Stimulated activated CD8-positive, alpha-beta memory T cell treated with anti-CD3 and anti-CD28 coated beads, Interleukin-12 subunit alpha, Interleukin-12 subunit beta, amount 100 ng/mL, for 24 hours (primary cell): Measurements from ENCODE around the gene ZNF362.

Source experiments
- DNase-seq: peaks from one replicate; pipeline ENCODE4 v3.0.0-alpha.2; 2020; ENCODE audit errors: extremely low read depth

ZNF362 gene

GRCh38 chr1:33244809-33245186, 11.5 kb upstream of the ZNF362 start:
- no peak for DNase-seq

DNA sequence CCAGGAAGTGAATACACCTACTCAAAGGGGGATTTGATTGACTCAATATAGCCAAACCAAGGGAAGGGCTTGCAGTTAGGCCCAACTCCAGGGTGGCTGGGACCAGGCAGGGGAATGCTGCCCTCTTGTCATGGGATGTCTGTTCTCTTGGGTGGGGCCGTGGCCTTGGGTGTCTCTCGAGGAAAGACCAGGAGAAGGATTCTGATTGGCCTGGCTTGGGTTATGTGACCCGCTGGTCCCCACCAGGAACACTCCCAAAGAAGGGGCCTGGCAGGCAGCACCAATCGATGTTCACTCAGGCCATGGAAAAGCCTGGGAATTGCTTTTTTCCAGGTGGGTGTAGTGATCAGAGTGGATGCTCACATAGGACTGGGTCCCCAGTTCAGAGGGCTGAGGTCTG, 10.1 kb upstream of the ZNF362 start:
- no peak for DNase-seq

GRCh38 chr1:33247545-33247944, 8.7 kb upstream of the ZNF362 start:
- DNase-seq: no peak

DNA sequence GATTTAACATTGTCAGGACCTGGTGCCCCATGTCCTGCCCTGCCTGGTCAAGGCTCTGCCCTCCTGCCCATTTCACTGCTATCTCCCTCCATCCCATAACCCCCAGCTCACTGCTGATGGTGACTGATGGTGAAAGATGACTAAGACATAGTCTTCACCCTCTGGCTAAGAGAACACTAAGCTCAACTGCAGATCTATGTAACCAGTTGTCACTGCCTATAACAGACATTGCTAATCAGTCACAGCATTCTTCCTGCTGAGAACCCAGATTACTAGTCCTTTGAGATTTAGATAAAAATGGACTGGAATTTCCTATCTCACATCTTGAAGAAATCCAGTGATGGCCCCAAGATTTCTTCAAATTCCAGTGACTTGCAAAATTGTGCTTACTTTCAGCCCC, 8.0 kb upstream of the ZNF362 start:
- no peak for DNase-seq

DNA sequence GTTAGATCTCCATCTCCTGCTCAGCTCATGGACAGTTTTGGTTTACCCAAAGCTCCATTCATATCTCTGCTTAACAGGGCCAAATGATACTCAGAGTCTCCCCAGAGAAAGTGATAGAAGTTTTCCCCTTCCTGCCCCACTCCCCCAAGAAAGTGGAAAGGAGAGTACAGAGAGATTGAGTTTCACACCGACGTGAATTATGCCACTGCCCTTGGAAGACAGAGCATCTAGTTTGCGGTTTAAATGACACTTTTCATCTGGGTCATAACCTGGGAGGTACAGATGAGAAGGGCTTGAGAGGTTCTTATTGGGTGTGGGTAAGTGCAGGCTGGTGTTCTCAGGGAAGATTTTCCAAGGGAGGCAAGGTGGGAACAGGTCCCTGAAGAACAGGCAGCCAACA, 6.9 kb upstream of the ZNF362 start:
- DNase-seq: no peak

GRCh38 chr1:33250217-33250616, 6.1 kb upstream of the ZNF362 start:
- no peak for DNase-seq

DNA sequence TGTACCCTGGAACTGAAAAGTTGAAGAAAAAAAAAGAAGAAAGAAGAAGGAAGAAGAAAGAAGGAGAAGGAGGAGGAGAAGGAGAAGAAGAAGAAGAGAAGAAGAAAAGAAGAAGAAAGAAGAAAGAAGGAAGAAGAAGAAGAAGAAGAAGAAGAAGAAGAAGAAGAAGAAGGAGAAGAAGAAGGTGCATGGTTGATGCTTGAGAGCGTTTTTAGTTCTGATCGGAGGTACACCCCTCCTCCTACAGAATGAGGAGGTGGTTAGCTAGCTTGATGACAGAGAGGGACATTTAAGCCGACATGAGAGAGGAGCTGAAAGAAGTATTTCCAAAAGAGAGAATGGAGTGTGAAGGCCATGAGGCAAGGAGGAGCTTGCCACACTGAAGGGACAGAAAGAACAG, 5.6 kb upstream of the ZNF362 start:
- no peak for DNase-seq

GRCh38 chr1:33254491-33254890, 1.8 kb upstream of the ZNF362 start:
- no peak for DNase-seq

GRCh38 chr1:33255347-33256220, 708 bp upstream of the ZNF362 start:
- no peak for DNase-seq

- DNase-seq: no peak
These were observed 146 bp upstream of the ZNF362 start for GRCh38 chr1:33256221-33256470.

GRCh38 chr1:33257207-33257771, 997 bp downstream of the ZNF362 start:
- no peak for DNase-seq

DNA sequence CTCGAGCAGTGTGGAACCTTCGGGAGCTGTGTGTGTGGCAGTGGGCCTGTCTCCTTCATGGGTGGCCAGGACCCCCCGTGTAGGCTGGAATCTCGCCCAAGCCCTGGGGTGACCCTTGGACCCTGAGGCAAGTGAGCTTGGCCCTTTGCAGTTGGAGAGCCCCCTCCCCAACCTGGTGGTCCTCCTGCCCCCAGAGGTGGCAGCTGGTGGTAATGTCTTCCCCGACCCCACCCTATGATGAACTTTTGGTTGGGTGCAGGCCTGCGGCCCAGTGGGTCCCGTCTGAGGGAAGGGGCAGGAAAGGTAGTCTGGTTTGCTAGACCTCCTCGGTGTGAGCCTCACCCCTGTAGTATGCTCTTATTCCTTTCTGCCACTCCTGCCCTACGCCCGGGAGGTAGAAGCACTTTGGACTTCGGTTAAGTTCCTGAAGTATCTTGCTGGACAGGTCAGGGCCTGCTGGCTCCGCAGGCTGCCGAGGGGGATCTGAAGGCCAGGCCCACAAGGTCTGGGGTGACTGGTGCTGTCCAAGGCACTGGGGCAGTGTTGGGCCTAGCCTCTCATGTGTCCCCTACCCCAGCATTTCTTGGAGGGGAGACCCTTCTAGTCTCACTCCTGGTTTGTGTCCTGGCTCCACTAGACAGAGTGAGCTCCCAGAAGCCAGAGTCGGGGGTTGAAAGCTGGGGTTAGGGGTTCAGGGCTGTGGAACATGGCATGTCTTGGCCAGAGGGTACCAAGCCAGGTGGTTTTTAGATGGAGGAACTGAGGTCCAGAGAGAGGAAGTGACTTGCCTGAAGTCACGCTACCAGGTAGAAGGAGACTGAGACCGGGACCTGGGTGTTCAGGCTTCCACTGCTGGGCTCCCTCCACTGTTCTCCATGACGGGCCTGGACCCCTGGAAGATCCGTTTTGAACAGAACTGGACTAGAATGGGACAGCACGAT, 1.8 kb downstream of the ZNF362 start:
- DNase-seq: no peak

DNA sequence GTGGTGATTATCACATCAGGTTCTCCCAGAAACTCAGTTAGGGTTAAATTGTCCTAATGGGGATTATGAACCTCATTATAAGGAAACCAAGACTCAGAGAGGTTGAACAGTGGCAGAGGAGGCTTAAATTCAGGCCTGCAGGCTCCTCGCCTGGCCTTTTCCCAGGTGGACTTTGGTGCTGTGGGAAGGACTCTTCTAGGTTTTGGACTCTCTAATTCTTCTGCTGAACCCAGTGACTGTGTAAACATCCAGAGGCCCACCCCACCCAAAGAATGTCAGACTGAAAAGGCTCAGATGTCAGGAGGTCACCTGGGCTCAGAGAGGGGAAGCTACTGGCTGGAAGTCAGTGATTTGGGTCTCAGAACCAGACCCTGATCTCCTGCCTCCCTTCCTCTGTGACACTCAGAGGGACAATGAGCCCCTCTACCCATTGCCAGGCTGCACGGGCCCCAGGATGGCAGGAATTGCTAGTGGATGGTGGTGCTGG, 2.5 kb downstream of the ZNF362 start:
- no peak for DNase-seq

DNA sequence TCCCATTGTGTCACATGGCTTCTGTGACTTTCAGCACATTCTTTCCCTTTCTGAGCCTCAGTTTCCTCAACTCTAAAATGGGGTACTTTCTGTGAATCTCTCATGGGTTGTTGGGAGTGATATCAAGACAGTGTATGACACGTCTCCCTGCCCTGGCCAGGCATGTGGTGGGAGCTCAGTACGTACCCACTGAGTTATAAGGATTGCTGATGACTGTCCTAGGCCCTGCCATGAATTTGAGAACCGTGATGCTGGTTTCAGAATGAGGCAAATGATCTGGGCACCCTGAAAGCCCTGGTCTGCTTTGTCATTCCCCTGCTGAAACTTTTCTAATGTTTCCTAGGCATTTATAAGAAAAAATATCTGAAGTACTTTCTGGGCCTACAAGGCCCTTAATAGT, 3.6 kb downstream of the ZNF362 start:
- no peak for DNase-seq

- DNase-seq: no peak
These were observed 4.1 kb downstream of the ZNF362 start for GRCh38 chr1:33260439-33260838.

DNA sequence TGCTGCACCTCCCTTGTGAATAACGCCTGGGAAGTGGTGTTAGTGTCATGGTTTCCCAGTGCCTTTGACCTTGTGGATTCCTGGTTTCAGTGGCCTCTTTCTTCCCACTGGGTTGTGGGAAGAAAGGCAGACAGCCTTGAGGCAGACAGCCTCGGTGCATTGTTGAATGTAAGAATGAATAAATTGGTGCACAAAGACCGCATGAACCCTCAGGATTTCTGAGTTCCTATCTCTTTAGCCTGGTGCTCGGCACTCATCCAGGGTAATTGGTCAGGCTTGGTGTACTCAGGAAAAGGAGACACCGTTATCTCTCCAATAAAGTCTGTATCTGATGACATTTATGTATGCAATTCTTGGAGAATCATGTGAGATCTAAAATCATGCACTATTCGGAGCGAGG, 5.1 kb downstream of the ZNF362 start:
- DNase-seq: no peak

DNA sequence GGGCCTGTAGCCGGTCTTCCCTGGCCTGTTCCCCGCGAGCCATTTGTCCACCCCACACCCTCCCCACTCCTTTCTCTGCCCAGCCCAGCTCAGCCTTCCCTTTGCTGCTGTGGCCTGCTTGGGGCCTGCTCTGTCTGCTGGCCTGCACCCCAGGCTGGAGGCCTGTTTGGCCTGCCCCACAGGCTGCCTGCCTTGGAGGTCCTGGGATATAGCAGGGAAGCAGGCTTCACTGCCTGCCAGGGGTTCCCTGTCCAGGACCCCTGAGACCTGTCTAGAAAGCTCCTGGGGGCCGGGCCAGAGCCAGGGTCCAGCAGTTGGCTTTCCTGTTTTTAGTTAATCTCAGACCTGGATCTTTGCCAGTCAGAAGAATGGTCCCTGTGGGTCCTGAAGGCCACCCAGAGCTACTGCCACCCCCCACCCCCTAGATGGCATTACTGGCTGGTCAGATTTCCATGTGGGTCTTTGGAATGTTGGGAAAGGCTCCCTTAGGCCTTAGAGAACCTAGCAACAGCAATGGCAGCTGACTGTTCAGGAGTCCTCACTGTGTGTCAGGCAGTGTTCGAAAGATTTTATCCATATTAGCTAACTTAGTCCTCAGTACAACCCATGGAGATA, 7.7 kb downstream of the ZNF362 start:
- no peak for DNase-seq

- no peak for DNase-seq
These were observed 9.7 kb downstream of the ZNF362 start for GRCh38 chr1:33265780-33266605.

DNA sequence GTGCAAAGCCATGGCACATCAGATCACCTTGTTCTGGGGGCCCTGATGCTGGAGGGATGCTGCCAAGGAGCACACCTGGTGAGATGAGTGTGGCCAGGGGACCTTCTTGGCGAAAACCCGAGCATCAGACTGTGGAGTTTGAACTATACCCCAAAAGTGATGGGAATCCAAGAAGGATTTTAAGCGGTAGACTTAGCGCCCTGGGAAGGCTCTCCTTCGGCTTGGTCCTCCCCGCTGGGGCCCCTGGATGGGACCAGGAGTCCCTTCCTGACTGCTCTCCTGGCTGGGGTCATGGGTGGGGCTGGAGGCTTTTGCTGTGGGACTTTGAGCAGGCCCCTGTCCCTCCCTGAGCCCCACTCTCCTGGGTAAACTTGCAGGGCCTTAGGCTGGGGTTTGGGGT, 10.5 kb downstream of the ZNF362 start:
- DNase-seq: no peak

DNA sequence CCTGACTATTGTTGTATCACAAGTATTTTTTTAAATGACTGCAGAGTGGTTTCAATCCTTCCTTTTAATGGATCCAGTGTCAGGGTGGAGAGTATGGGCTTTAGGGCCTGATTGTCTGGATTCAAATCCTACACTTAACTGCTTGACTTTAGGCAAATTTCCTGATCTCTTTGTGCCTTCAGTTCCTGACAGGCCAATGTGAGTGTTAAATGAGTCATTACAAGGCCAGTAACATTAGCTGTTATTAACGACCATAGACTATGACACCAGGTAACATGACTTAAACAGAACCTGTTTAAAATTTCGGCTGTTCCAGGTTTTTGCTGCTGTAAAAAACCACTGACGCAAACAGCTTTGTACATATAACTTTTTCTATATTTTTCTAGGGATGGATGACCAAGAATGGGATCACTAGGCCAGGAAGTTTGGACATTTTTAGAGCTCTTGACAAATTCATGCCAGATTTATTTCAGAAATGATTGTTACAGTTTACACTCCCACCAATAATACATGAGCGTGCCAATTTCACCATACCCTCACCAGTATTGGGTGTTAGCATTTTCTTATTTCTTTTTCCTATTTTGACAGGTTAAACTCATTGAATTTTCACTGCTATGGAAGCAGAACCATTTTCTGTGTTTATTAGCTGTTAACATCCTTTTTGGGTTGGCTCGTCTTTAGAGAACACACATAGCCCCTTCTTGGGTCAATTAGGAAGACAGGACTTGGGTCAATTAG, 11.3 kb downstream of the ZNF362 start:
- DNase-seq: no peak

- DNase-seq: no peak
These were observed 12.2 kb downstream of the ZNF362 start for GRCh38 chr1:33268457-33268856.
